Measurements from ENCODE around the gene CDH26.

Gene CDH26

GRCh38 chr20:59993736-59994430, 35.7 kb downstream of the CDH26 start:
- Histone ChIP-seq H3K18ac (ENCODE audit: low read depth in 1 of 2, low read length in 2 of 2) (no peak overlapping the region), H3K23ac (ENCODE audit: low read length in 2 of 2) (no peak overlapping the region)

GRCh38 chr20:59994697-59995122, 36.5 kb downstream of the CDH26 start:
- Histone ChIP-seq H3K4me3 (ENCODE audit: insufficient read depth in 1 of 2, low read depth in 1 of 2, low read length in 2 of 2) (no peak overlapping the region), H3K4ac (ENCODE audit: low read depth in 1 of 2, low read length in 2 of 2) (no peak overlapping the region), H2BK5ac (ENCODE audit: low read depth, low read length, poor library complexity, severe bottlenecking) (no peak overlapping the region), H2BK12ac (ENCODE audit: low read length in 2 of 2) (no peak overlapping the region), H3K18ac (ENCODE audit: low read depth in 1 of 2, low read length in 2 of 2) (no peak overlapping the region), H3K4me2 (ENCODE audit: low read length, poor library complexity, severe bottlenecking) (no peak overlapping the region), H4K8ac (ENCODE audit: low read length) (no peak overlapping the region), H3K23ac (ENCODE audit: low read length in 2 of 2) (no peak overlapping the region), H3K36me3 (ENCODE audit: control insufficient read depth in 1 of 2, insufficient read depth in 2 of 2, low read depth in 1 of 2, low read length in 2 of 2) (no peaks in the 10 kb centered on the region), H3K79me1 (replicated peaks; ENCODE audit: low read length, poor library complexity, severe bottlenecking) (no peaks in the 10 kb centered on the region), H3K14ac (ENCODE audit: low read length in 2 of 2) (no peak overlapping the region), H2AK5ac (ENCODE audit: low read length, severe bottlenecking) (no peak overlapping the region), H2BK15ac (ENCODE audit: low read depth, poor library complexity, severe bottlenecking) (no peak overlapping the region), H3K27ac (ENCODE audit: low read length, poor library complexity, severe bottlenecking) (no peak overlapping the region), H3K9me3 (ENCODE audit: control insufficient read depth, low read length) (no peaks in the 10 kb centered on the region), H4K91ac (ENCODE audit: low read length) (no peak overlapping the region), H3K9ac (ENCODE audit: low read length) (no peak overlapping the region), H2AFZ (ENCODE audit: low read depth, low read length) (no peak overlapping the region), H2BK120ac (ENCODE audit: low read depth, low read length) (no peak overlapping the region), H3K27me3 (ENCODE audit: control insufficient read depth in 1 of 2, insufficient read depth in 1 of 2, low read length in 2 of 2) (peaks cover 0 to 13% of the 10 kb centered on the region in 2 experiments), H3K4me1 (ENCODE audit: control insufficient read depth, insufficient read depth, low read depth, low read length) (peaks cover 4% of the 10 kb centered on the region)
- no peak for DNase-seq
- 66% methylated on average over 5 of the region's 5 CpGs for WGBS

More at GRCh38 chr20:59993736-59994430, 35.7 kb downstream of the CDH26 start:
- Histone ChIP-seq H4K91ac (ENCODE audit: low read length) (no peak overlapping the region), H3K27me3 (ENCODE audit: control insufficient read depth in 1 of 2, insufficient read depth in 1 of 2, low read length in 2 of 2) (peaks cover 0 to 13% of the 10 kb centered on the region in 2 experiments), H2BK12ac (ENCODE audit: low read length in 2 of 2) (no peak overlapping the region), H3K4me3 (ENCODE audit: insufficient read depth in 1 of 2, low read depth in 1 of 2, low read length in 2 of 2) (no peak overlapping the region), H2BK15ac (ENCODE audit: low read depth, poor library complexity, severe bottlenecking) (no peak overlapping the region), H4K8ac (ENCODE audit: low read length) (no peak overlapping the region), H2BK120ac (ENCODE audit: low read depth, low read length) (no peak overlapping the region), H3K79me1 (replicated peaks; ENCODE audit: low read length, poor library complexity, severe bottlenecking) (no peaks in the 10 kb centered on the region), H2AFZ (ENCODE audit: low read depth, low read length) (no peak overlapping the region), H3K36me3 (ENCODE audit: control insufficient read depth in 1 of 2, insufficient read depth in 2 of 2, low read depth in 1 of 2, low read length in 2 of 2) (no peaks in the 10 kb centered on the region), H3K4ac (ENCODE audit: low read depth in 1 of 2, low read length in 2 of 2) (no peak overlapping the region), H3K9ac (ENCODE audit: low read length) (no peak overlapping the region), H2AK5ac (ENCODE audit: low read length, severe bottlenecking) (no peak overlapping the region), H3K9me3 (ENCODE audit: control insufficient read depth, low read length) (no peaks in the 10 kb centered on the region), H2BK5ac (ENCODE audit: low read depth, low read length, poor library complexity, severe bottlenecking) (no peak overlapping the region), H3K27ac (ENCODE audit: low read length, poor library complexity, severe bottlenecking) (no peak overlapping the region), H3K4me2 (ENCODE audit: low read length, poor library complexity, severe bottlenecking) (no peak overlapping the region), H3K14ac (ENCODE audit: low read length in 2 of 2) (no peak overlapping the region), H3K4me1 (ENCODE audit: control insufficient read depth, insufficient read depth, low read depth, low read length) (peaks cover 4% of the 10 kb centered on the region)
- DNase-seq, result no peak
- WGBS, result 18% methylated on average over 17 of the region's 18 CpGs

GRCh38 chr20:59996108-59996507, 37.9 kb downstream of the CDH26 start:
- Histone ChIP-seq H3K27me3 (ENCODE audit: control insufficient read depth in 1 of 2, insufficient read depth in 1 of 2, low read length in 2 of 2) (peaks cover 0 to 13% of the 10 kb centered on the region in 2 experiments), H2BK15ac (ENCODE audit: low read depth, poor library complexity, severe bottlenecking) (no peak overlapping the region), H3K9ac (ENCODE audit: low read length) (no peak overlapping the region), H4K91ac (ENCODE audit: low read length) (no peak overlapping the region), H2BK12ac (ENCODE audit: low read length in 2 of 2) (no peak overlapping the region), H3K9me3 (ENCODE audit: control insufficient read depth, low read length) (no peaks in the 10 kb centered on the region), H4K8ac (ENCODE audit: low read length) (no peak overlapping the region), H3K4me2 (ENCODE audit: low read length, poor library complexity, severe bottlenecking) (no peak overlapping the region), H2BK120ac (ENCODE audit: low read depth, low read length) (no peak overlapping the region), H3K23ac (ENCODE audit: low read length in 2 of 2) (no peak overlapping the region), H3K4me3 (ENCODE audit: insufficient read depth in 1 of 2, low read depth in 1 of 2, low read length in 2 of 2) (no peak overlapping the region), H3K79me1 (replicated peaks; ENCODE audit: low read length, poor library complexity, severe bottlenecking) (no peaks in the 10 kb centered on the region), H3K27ac (ENCODE audit: low read length, poor library complexity, severe bottlenecking) (no peak overlapping the region), H3K36me3 (ENCODE audit: control insufficient read depth in 1 of 2, insufficient read depth in 2 of 2, low read depth in 1 of 2, low read length in 2 of 2) (no peaks in the 10 kb centered on the region), H3K4ac (ENCODE audit: low read depth in 1 of 2, low read length in 2 of 2) (no peak overlapping the region), H3K14ac (ENCODE audit: low read length in 2 of 2) (no peak overlapping the region), H3K4me1 (ENCODE audit: control insufficient read depth, insufficient read depth, low read depth, low read length) (peaks cover 7% of the 10 kb centered on the region), H2AK5ac (ENCODE audit: low read length, severe bottlenecking) (no peak overlapping the region), H2BK5ac (ENCODE audit: low read depth, low read length, poor library complexity, severe bottlenecking) (no peak overlapping the region), H2AFZ (ENCODE audit: low read depth, low read length) (no peak overlapping the region), H3K18ac (ENCODE audit: low read depth in 1 of 2, low read length in 2 of 2) (no peak overlapping the region)
- 100% methylated on average over 1 of the region's 1 CpG for WGBS
- no peak for DNase-seq

GRCh38 chr20:59997896-59998295, 39.7 kb downstream of the CDH26 start:
- no peak overlapping the region for H3K14ac ChIP-seq (ENCODE audit: low read length in 2 of 2)
- peaks cover 7% of the 10 kb centered on the region for H3K4me1 ChIP-seq (ENCODE audit: control insufficient read depth, insufficient read depth, low read depth, low read length)
- H3K27me3 ChIP-seq (ENCODE audit: control insufficient read depth in 1 of 2, insufficient read depth in 1 of 2, low read length in 2 of 2), result peaks cover 0 to 13% of the 10 kb centered on the region in 2 experiments
- H3K4me2 ChIP-seq (ENCODE audit: low read length, poor library complexity, severe bottlenecking), result no peak overlapping the region
- no peak overlapping the region for H3K9ac ChIP-seq (ENCODE audit: low read length)
- 81% methylated on average over 2 of the region's 2 CpGs for WGBS
- no peak overlapping the region for H4K8ac ChIP-seq (ENCODE audit: low read length)
- no peaks in the 10 kb centered on the region for H3K36me3 ChIP-seq (ENCODE audit: control insufficient read depth in 1 of 2, insufficient read depth in 2 of 2, low read depth in 1 of 2, low read length in 2 of 2)
- no peak for DNase-seq
- no peak overlapping the region for H3K27ac ChIP-seq (ENCODE audit: low read length, poor library complexity, severe bottlenecking)
- no peak overlapping the region for H2BK120ac ChIP-seq (ENCODE audit: low read depth, low read length)
- H3K18ac ChIP-seq (ENCODE audit: low read depth in 1 of 2, low read length in 2 of 2), result no peak overlapping the region
- no peak overlapping the region for H2AK5ac ChIP-seq (ENCODE audit: low read length, severe bottlenecking)
- no peak overlapping the region for H2BK12ac ChIP-seq (ENCODE audit: low read length in 2 of 2)
- no peak overlapping the region for H3K4ac ChIP-seq (ENCODE audit: low read depth in 1 of 2, low read length in 2 of 2)
- no peak overlapping the region for H4K91ac ChIP-seq (ENCODE audit: low read length)
- no peak overlapping the region for H2AFZ ChIP-seq (ENCODE audit: low read depth, low read length)
- no peak overlapping the region for H2BK5ac ChIP-seq (ENCODE audit: low read depth, low read length, poor library complexity, severe bottlenecking)
- no peak overlapping the region for H3K4me3 ChIP-seq (ENCODE audit: insufficient read depth in 1 of 2, low read depth in 1 of 2, low read length in 2 of 2)
- H3K23ac ChIP-seq (ENCODE audit: low read length in 2 of 2), result no peak overlapping the region
- no peaks in the 10 kb centered on the region for H3K9me3 ChIP-seq (ENCODE audit: control insufficient read depth, low read length)
- no peak overlapping the region for H2BK15ac ChIP-seq (ENCODE audit: low read depth, poor library complexity, severe bottlenecking)
- no peaks in the 10 kb centered on the region for H3K79me1 ChIP-seq (replicated peaks; ENCODE audit: low read length, poor library complexity, severe bottlenecking)

Measured in mesenchymal stem cell (in vitro differentiated cells and primary cell).